Prostate gland (tissue), 2 donors: ENCODE measurements around the gene PDLIM7. TPM values are rescaled to one million over a fixed set of nuclear protein-coding genes. Genes with fewer than 3 reads are reported as not detected.

Experiments used
- DNase-seq: peaks from one replicate; pipeline ENCODE4 v3.0.0-alpha.2; 2019; ENCODE audit warnings: low spot score
- H3K27ac ChIP-seq, 2 donors: fragments of 200-600 bp; sonication (generic); 2 replicates each; pipeline ENCODE4 v1.5.1; 2017 to 2019
- H3K27me3 ChIP-seq: fragments of 200-600 bp; sonication (generic); replicated peaks from 2 replicates; pipeline ENCODE4 v1.5.1; 2019; ENCODE audit not compliant: insufficient read depth
- H3K36me3 ChIP-seq, 2 donors: fragments of 200-600 bp; sonication (generic); 1 replicate in 1 of 2; 2 replicates in 1 of 2; pipeline versions ENCODE4 v1.5.1 to v1.8.1; 2017 to 2019
- H3K4me1 ChIP-seq: fragments of 200-600 bp; sonication (generic); replicated peaks from 2 replicates; pipeline ENCODE4 v1.5.1; 2019
- H3K4me3 ChIP-seq, 2 donors: fragments of 200-600 bp; sonication (generic); 2 replicates each; pipeline ENCODE4 v1.5.1; 2017 to 2019
- H3K9me3 ChIP-seq: fragments of 200-600 bp; sonication (generic); 2 replicates; pipeline ENCODE4 v1.5.1; 2017
- CTCF ChIP-seq, 4 experiments: fragments of 200-600 bp in 2 of 4; fragments of 450-650 bp in 2 of 4; sonication (generic) in 2 of 4; IDR thresholded peaks; 1 replicate in 3 of 4; 2 replicates in 1 of 4; pipeline ENCODE4 v1.5.1; 2016 to 2019; ENCODE audit warnings: antibody characterized with exemption in 4 of 4, mild to moderate bottlenecking in 2 of 4, moderate library complexity in 2 of 4
- POLR2A ChIP-seq: fragments of 450-650 bp; IDR thresholded peaks from one replicate; pipeline ENCODE4 v1.6.1; 2016; ENCODE audit warnings: antibody characterized with exemption, mild to moderate bottlenecking
- POLR2AphosphoS5 ChIP-seq: sonication (generic); formaldehyde crosslinking; IDR thresholded peaks from one replicate; pipeline ENCODE4 v1.6.1; 2017; ENCODE audit warnings: antibody characterized with exemption
- WGBS: methylation state at CpG from one replicate; pipeline ENCODE4 v1.1.5; 2018; 5-methylcytosine and 5-hydroxymethylcytosine counted together
- intact Hi-C: fragments of 100-400 bp; cut with DNase I; formaldehyde crosslinking; loops from one replicate; pipeline ENCODE4 v1.14.2; 2022
- total RNA-seq, 2 donors: library from RNA; depleted of rRNA; stranded (reverse); fragments of >200 nt; gene quantifications; one replicate each; pipeline ENCODE4 v1.1.0, GENCODE V29; 2016

Gene PDLIM7
- total RNA-seq, 2 donors from 2014 or later = 155 to 235 TPM

GRCh38 chr5:177468685-177469628 lies 28.4 kb downstream of the PDLIM7 start:
- Histone ChIP-seq H3K27me3 (no peaks in the 10 kb centered on the region), H3K27ac (no peak overlapping the region), H3K4me3 (no peak overlapping the region), H3K36me3 (no peaks in the 10 kb centered on the region), H3K4me1 (peaks cover 10% of the 10 kb centered on the region), H3K9me3 (no peaks in the 10 kb centered on the region)
- intact Hi-C loops = no loop called here
- no peak for DNase-seq
- WGBS = 55% methylated on average over 24 of the region's 25 CpGs
- TF ChIP-seq POLR2AphosphoS5 (no peak), CTCF (IDR thresholded peaks at IDR 0.05) (no peak), POLR2A (no peak)

GRCh38 chr5:177468329-177468684 lies 29.1 kb downstream of the PDLIM7 start:
- Histone ChIP-seq H3K4me3 (no peak overlapping the region), H3K27ac (no peak overlapping the region), H3K36me3 (no peaks in the 10 kb centered on the region), H3K27me3 (no peaks in the 10 kb centered on the region), H3K9me3 (no peaks in the 10 kb centered on the region), H3K4me1 (peaks cover 10% of the 10 kb centered on the region)
- TF ChIP-seq POLR2AphosphoS5 = no peak
- TF ChIP-seq CTCF (IDR thresholded peaks at IDR 0.05) = no peak
- TF ChIP-seq POLR2A = no peak
- DNase-seq = no peak
- WGBS = 89% methylated on average over 2 of the region's 2 CpGs
- intact Hi-C loops = no loop called here

- no peaks in the 10 kb centered on the region for H3K9me3 ChIP-seq
- no peak overlapping the region for H3K27ac ChIP-seq
- no peaks in the 10 kb centered on the region for H3K36me3 ChIP-seq
- H3K27me3 ChIP-seq = no peaks in the 10 kb centered on the region
- no peak for TF ChIP-seq CTCF (IDR thresholded peaks at IDR 0.05)
- TF ChIP-seq POLR2A = no peak
- no peak for TF ChIP-seq POLR2AphosphoS5
- intact Hi-C loops = no loop called here
- H3K4me3 ChIP-seq = no peak overlapping the region
- peaks cover 7% of the 10 kb centered on the region for H3K4me1 ChIP-seq
- no peak for DNase-seq
- 94% methylated on average over 31 of the region's 31 CpGs for WGBS
Observed at GRCh38 chr5:177467436-177467835, 30.0 kb downstream of the PDLIM7 start.

- intact Hi-C loops = no loop called here
- Histone ChIP-seq H3K27ac (no peak overlapping the region), H3K27me3 (no peaks in the 10 kb centered on the region), H3K4me3 (no peak overlapping the region), H3K9me3 (no peaks in the 10 kb centered on the region), H3K4me1 (peaks cover 1% of the 10 kb centered on the region), H3K36me3 (no peaks in the 10 kb centered on the region)
- WGBS = 94% methylated on average over 24 of the region's 25 CpGs
- no peak for TF ChIP-seq POLR2AphosphoS5
- no peak for DNase-seq
Observed at GRCh38 chr5:177466861-177467260, 30.5 kb downstream of the PDLIM7 start.

GRCh38 chr5:177465044-177465443 lies 32.4 kb downstream of the PDLIM7 start:
- Histone ChIP-seq H3K36me3 (no peaks in the 10 kb centered on the region), H3K9me3 (no peaks in the 10 kb centered on the region), H3K4me3 (no peak overlapping the region), H3K27me3 (no peaks in the 10 kb centered on the region), H3K4me1 (no peaks in the 10 kb centered on the region), H3K27ac (no peak overlapping the region)
- no peak for DNase-seq
- TF ChIP-seq POLR2AphosphoS5 (no peak), POLR2A (no peak), CTCF (IDR thresholded peaks at IDR 0.05) (no peak)
- intact Hi-C loops = no loop called here
- WGBS = 92% methylated on average over 11 of the region's 11 CpGs
